HEK293 (cell line): ENCODE measurements around the gene IPO13.
A peak's percentile ranks its signal among the peaks of the same experiment; 100 is the strongest.

Source experiments
- CTCF ChIA-PET: fragments of 350-600 bp; formaldehyde crosslinking; extraction: SDS; loops from one replicate; lab custom pipeline; 2021; ENCODE audit warnings: antibody characterized with exemption; lab: Yijun Ruan, JAX
- POLR2A ChIA-PET: fragments of 300-600 bp; formaldehyde crosslinking; extraction: SDS; loops from one replicate; lab custom pipeline; 2020; ENCODE audit warnings: antibody characterized with exemption, inconsistent platforms; lab: Yijun Ruan, JAX
- H3K27ac ChIP-seq: fragments of 200-500 bp; sonication (Bioruptor generic); 2 replicates; pipeline ENCODE4 v1.5.1; 2014; ENCODE audit warnings: low read depth, low read length, control low read depth, inconsistent platforms; ENCODE audit errors: extremely low read depth
- H3K36me3 ChIP-seq, 2 experiments: fragments of 200-500 bp in 1 of 2; sonication (Bioruptor generic) in 1 of 2; 1 replicate in 1 of 2; 2 replicates in 1 of 2; pipeline ENCODE4 v1.5.1; 2014 to 2017; ENCODE audit warnings: inconsistent platforms in 2 of 2, low read length in 2 of 2; ENCODE audit not compliant: control insufficient read depth in 2 of 2, insufficient read depth in 1 of 2
- H3K4me1 ChIP-seq: fragments of 200-500 bp; sonication (Bioruptor generic); 2 replicates; pipeline ENCODE4 v1.5.1; 2014; ENCODE audit warnings: mild to moderate bottlenecking, low read length, inconsistent platforms; ENCODE audit not compliant: control insufficient read depth, insufficient read depth
- H3K4me3 ChIP-seq: 2 replicates; pipeline ENCODE4 v1.5.1; 2011; ENCODE audit warnings: low read depth, mild to moderate bottlenecking, control low read depth, low read length, moderate library complexity
- H3K9me3 ChIP-seq: fragments of 200-500 bp; sonication (Bioruptor generic); 2 replicates; pipeline ENCODE4 v1.5.1; 2014; ENCODE audit warnings: low read depth, low read length, inconsistent platforms; ENCODE audit not compliant: control insufficient read depth, insufficient read depth
- MYNN ChIP-seq: fragments of 450-650 bp; formaldehyde crosslinking; IDR thresholded peaks from 2 replicates; pipeline ENCODE4 v1.5.1; 2016; ENCODE audit warnings: missing biosample characterization, missing genetic modification characterization, borderline replicate concordance
- PRDM2 ChIP-seq: fragments of 450-650 bp; formaldehyde crosslinking; IDR thresholded peaks from 2 replicates; pipeline ENCODE4 v1.5.1; 2016; ENCODE audit warnings: missing biosample characterization, missing genetic modification characterization, borderline replicate concordance
- ZBTB44 ChIP-seq: fragments of 450-650 bp; IDR thresholded peaks from 2 replicates; pipeline ENCODE4 v1.5.1; 2018; ENCODE audit warnings: missing biosample characterization, mild to moderate bottlenecking, missing genetic modification characterization
- ZFHX2 ChIP-seq: fragments of 450-650 bp; formaldehyde crosslinking; conservative IDR thresholded peaks from 2 replicates; pipeline ENCODE4 v1.5.1; 2016; ENCODE audit warnings: missing biosample characterization, missing genetic modification characterization
- ZNF174 ChIP-seq: fragments of 450-650 bp; formaldehyde crosslinking; IDR thresholded peaks from 2 replicates; pipeline ENCODE4 v1.5.0; 2017; ENCODE audit warnings: missing biosample characterization, mild to moderate bottlenecking, missing genetic modification characterization
- ZNF18 ChIP-seq: fragments of 450-650 bp; formaldehyde crosslinking; IDR thresholded peaks from 2 replicates; pipeline ENCODE4 v1.5.1; 2016; ENCODE audit warnings: missing biosample characterization, missing genetic modification characterization
- ZNF211 ChIP-seq: fragments of 450-650 bp; formaldehyde crosslinking; IDR thresholded peaks from 2 replicates; pipeline ENCODE4 v1.5.1; 2016; ENCODE audit warnings: low read depth, missing biosample characterization, missing genetic modification characterization
- ZNF26 ChIP-seq: fragments of 450-650 bp; formaldehyde crosslinking; IDR thresholded peaks from 2 replicates; pipeline ENCODE4 v1.5.1; 2016; ENCODE audit warnings: missing biosample characterization, missing genetic modification characterization
- ZNF274 ChIP-seq, 2 experiments: fragments of 200-500 bp in 1 of 2; fragments of 450-650 bp in 1 of 2; sonication (Bioruptor generic) in 1 of 2; formaldehyde crosslinking in 1 of 2; IDR thresholded peaks; 2 replicates each; pipeline versions ENCODE4 v1.5.1 to v1.6.1; 2014 to 2016; ENCODE audit warnings: borderline replicate concordance in 1 of 2, inconsistent platforms in 1 of 2, low read length in 1 of 2, missing biosample characterization in 1 of 2, missing genetic modification characterization in 1 of 2
- ZNF311 ChIP-seq: fragments of 450-650 bp; formaldehyde crosslinking; IDR thresholded peaks from 2 replicates; pipeline ENCODE4 v1.5.1; 2017; ENCODE audit warnings: missing biosample characterization, missing genetic modification characterization, borderline replicate concordance
- ZNF426 ChIP-seq: fragments of 450-650 bp; formaldehyde crosslinking; IDR thresholded peaks from 2 replicates; pipeline ENCODE4 v1.5.1; 2017; ENCODE audit warnings: missing biosample characterization, missing genetic modification characterization, mild to moderate bottlenecking, inconsistent platforms, moderate library complexity
- ZNF473 ChIP-seq: fragments of 450-650 bp; formaldehyde crosslinking; IDR thresholded peaks from 2 replicates; pipeline ENCODE4 v1.5.1; 2017; ENCODE audit warnings: missing biosample characterization, missing genetic modification characterization
- ZNF544 ChIP-seq: fragments of 450-650 bp; formaldehyde crosslinking; IDR thresholded peaks from 2 replicates; pipeline ENCODE4 v1.5.0; 2017; ENCODE audit warnings: missing biosample characterization, missing genetic modification characterization

Gene IPO13

GRCh38 chr1:43901196-43901961, 45.4 kb upstream of the IPO13 start:
- no peak overlapping the region for H3K27ac ChIP-seq
- H3K4me1 ChIP-seq, result no peaks in the 10 kb centered on the region
- no peak overlapping the region for H3K4me3 ChIP-seq
- H3K9me3 ChIP-seq, result no peaks in the 10 kb centered on the region
- peaks cover 0 to 17% of the 10 kb centered on the region in 2 experiments; a peak in 1 of 3 replicates for H3K36me3 ChIP-seq
- ChIA-PET CTCF (interaction anchor here (0.6 to 1.9 kb wide), 4 partner anchors 10 to 137 kb away, joined by 3 to 9 read pairs (median 4); no protein-coding TSS in a partner anchor), POLR2A (no interaction called here)
- TF ChIP-seq ZNF18 (tag by site-specific recombination), result no peak
- TF ChIP-seq ZBTB44 (tag by site-specific recombination), result no peak
- TF ChIP-seq MYNN (tag by site-specific recombination), result no peak
- no peak for TF ChIP-seq ZNF311 (tag by site-specific recombination)
- peak; percentile 42 for TF ChIP-seq ZFHX2 (tag by site-specific recombination)
- TF ChIP-seq PRDM2 (tag by site-specific recombination), result no peak
- TF ChIP-seq ZNF426 (tag by site-specific recombination), result no peak
- TF ChIP-seq ZNF26 (tag by site-specific recombination), result no peak
- TF ChIP-seq ZNF544 (tag by site-specific recombination), result no peak
- no peak for TF ChIP-seq ZNF211 (tag by site-specific recombination)
- TF ChIP-seq ZNF174 (tag by site-specific recombination), result no peak
- no peak for TF ChIP-seq ZNF274 (IDR thresholded peaks at IDR 0.05; ENCODE audit: low read length)
- peak; percentile 74; the same call in 1 of the 2 replicates for TF ChIP-seq ZNF274 (tag by site-specific recombination; IDR thresholded peaks at IDR 0.05; ENCODE audit: borderline replicate concordance)
- TF ChIP-seq ZNF473 (tag by site-specific recombination), result no peak
